Measurements from ENCODE around the gene LYPD6. TPM values are rescaled to one million over a fixed set of nuclear protein-coding genes. Genes with fewer than 3 reads are reported as not detected.

Gene LYPD6
- total RNA-seq, 1 experiment from 2014 or later, result 0.54 TPM

DNA sequence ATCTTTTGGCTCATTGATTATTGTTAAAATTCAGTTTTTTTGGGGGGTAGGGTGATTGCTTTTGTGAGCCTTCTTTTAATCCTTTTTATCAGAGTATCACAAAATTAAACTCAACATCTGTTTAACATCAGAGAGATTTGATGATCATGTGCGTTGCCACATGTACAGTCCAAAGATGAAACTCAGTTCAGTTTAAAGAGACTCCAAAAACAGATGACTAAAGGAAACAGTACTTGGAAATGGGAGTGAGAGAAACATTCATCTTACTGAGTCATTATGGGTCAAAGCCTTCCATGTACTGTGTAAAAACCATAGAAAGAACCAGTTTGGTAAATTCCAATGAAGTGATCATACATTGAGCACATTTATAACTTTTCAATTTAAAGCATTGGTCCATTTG, 53.0 kb downstream of the LYPD6 start:
- Histone ChIP-seq H3K4me1 (ENCODE audit: insufficient read depth, low read length, poor library complexity, severe bottlenecking) (no peaks in the 10 kb centered on the region), H3K36me3 (ENCODE audit: insufficient read depth, low read length, poor library complexity, severe bottlenecking) (no peaks in the 10 kb centered on the region), H3K4me3 (ENCODE audit: low read depth, low read length, poor library complexity, severe bottlenecking) (no peak overlapping the region), H3K27me3 (replicated peaks; ENCODE audit: insufficient read depth, low read depth, low read length, poor library complexity) (peaks cover 9% of the 10 kb centered on the region), H3K27ac (ENCODE audit: low read depth, low read length, poor library complexity, severe bottlenecking) (no peak overlapping the region), H3K9me3 (ENCODE audit: low read depth, low read length, poor library complexity, severe bottlenecking) (no peaks in the 10 kb centered on the region)
- no peak for DNase-seq (ENCODE audit: low spot score)
- intact Hi-C loops (cut with micrococcal nuclease; ENCODE audit: unreplicated experiment), result no loop called here
- BruUV-seq (replicated peaks), result no TSS peak
- TF ChIP-seq EZH2 (IDR thresholded peaks at IDR 0.05; ENCODE audit: borderline replicate concordance, low read depth, low read length, poor library complexity, severe bottlenecking) (no peak), CTCF (conservative IDR thresholded peaks at IDR 0.05; ENCODE audit: low read depth, low read length) (no peak)
- POLR2A ChIA-PET (ENCODE audit: low non-redundant PET), result no interaction called here
- CTCF ChIA-PET, result no interaction called here

DNA sequence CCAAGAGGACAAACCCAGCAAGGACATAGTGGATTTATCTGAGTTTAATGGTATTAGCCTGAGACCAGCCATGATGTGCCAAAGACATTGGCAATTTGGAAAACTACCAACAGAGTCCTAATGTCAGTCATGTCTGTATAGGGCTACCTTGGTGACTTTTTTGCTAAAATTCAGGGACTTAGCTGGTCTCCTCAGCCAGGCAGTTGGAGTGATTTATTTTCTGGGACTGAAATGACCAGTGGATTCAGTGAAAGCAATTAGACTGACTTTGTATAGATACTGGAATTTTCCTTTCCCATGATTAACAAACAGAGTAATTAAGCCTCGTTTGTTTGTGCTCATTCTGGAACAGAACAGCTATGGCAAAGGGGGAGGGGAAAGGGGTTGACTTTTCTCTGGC, 55.0 kb downstream of the LYPD6 start:
- CTCF ChIA-PET, result no interaction called here
- Histone ChIP-seq H3K36me3 (ENCODE audit: insufficient read depth, low read length, poor library complexity, severe bottlenecking) (no peaks in the 10 kb centered on the region), H3K4me3 (ENCODE audit: low read depth, low read length, poor library complexity, severe bottlenecking) (no peak overlapping the region), H3K27ac (ENCODE audit: low read depth, low read length, poor library complexity, severe bottlenecking) (no peak overlapping the region), H3K9me3 (ENCODE audit: low read depth, low read length, poor library complexity, severe bottlenecking) (no peaks in the 10 kb centered on the region), H3K27me3 (replicated peaks; ENCODE audit: insufficient read depth, low read depth, low read length, poor library complexity) (no peaks in the 10 kb centered on the region), H3K4me1 (ENCODE audit: insufficient read depth, low read length, poor library complexity, severe bottlenecking) (no peaks in the 10 kb centered on the region)
- intact Hi-C loops (cut with micrococcal nuclease; ENCODE audit: unreplicated experiment), result no loop called here
- no peak for DNase-seq (ENCODE audit: low spot score)
- BruUV-seq (replicated peaks), result no TSS peak
- TF ChIP-seq EZH2 (IDR thresholded peaks at IDR 0.05; ENCODE audit: borderline replicate concordance, low read depth, low read length, poor library complexity, severe bottlenecking) (no peak), CTCF (conservative IDR thresholded peaks at IDR 0.05; ENCODE audit: low read depth, low read length) (no peak)
- POLR2A ChIA-PET (ENCODE audit: low non-redundant PET), result no interaction called here

GRCh38 chr2:149387411-149387810, 57.0 kb downstream of the LYPD6 start:
- no peak for DNase-seq (ENCODE audit: low spot score)
- Histone ChIP-seq H3K9me3 (ENCODE audit: low read depth, low read length, poor library complexity, severe bottlenecking) (no peaks in the 10 kb centered on the region), H3K4me1 (ENCODE audit: insufficient read depth, low read length, poor library complexity, severe bottlenecking) (no peaks in the 10 kb centered on the region), H3K27ac (ENCODE audit: low read depth, low read length, poor library complexity, severe bottlenecking) (no peak overlapping the region), H3K4me3 (ENCODE audit: low read depth, low read length, poor library complexity, severe bottlenecking) (no peak overlapping the region), H3K36me3 (ENCODE audit: insufficient read depth, low read length, poor library complexity, severe bottlenecking) (no peaks in the 10 kb centered on the region), H3K27me3 (replicated peaks; ENCODE audit: insufficient read depth, low read depth, low read length, poor library complexity) (no peaks in the 10 kb centered on the region)
- ChIA-PET POLR2A (ENCODE audit: low non-redundant PET) (no interaction called here), CTCF (no interaction called here)
- no TSS peak for BruUV-seq (replicated peaks)
- TF ChIP-seq EZH2 (IDR thresholded peaks at IDR 0.05; ENCODE audit: borderline replicate concordance, low read depth, low read length, poor library complexity, severe bottlenecking) (no peak), CTCF (conservative IDR thresholded peaks at IDR 0.05; ENCODE audit: low read depth, low read length) (no peak)
- intact Hi-C loops (cut with micrococcal nuclease; ENCODE audit: unreplicated experiment), result no loop called here
